Stimulated activated CD8-positive, alpha-beta memory T cell treated with anti-CD3 and anti-CD28 coated beads, Interleukin-4, amount 100 ng/mL, for 1 hour (primary cell): ENCODE data around the gene SEM1.
"Not testable (repeated sequence)": the region's sequence is repeated elsewhere in the genome, so short reads cannot be mapped to it uniquely, and the experiment has no call there.

ENCODE experiments used
- DNase-seq, 2 donors: peaks; one replicate each; pipeline ENCODE4 v3.0.0-alpha.2; 2020; ENCODE audit warnings: low read depth in 2 of 2, low spot score in 1 of 2

Gene SEM1

GRCh38 chr7:96665689-96666088, 44.0 kb downstream of the SEM1 start:
- no peak for DNase-seq

- DNase-seq = no peak
These were observed 44.9 kb downstream of the SEM1 start for GRCh38 chr7:96664793-96665192.

GRCh38 chr7:96663871-96664445, 45.7 kb downstream of the SEM1 start:
- no peak for DNase-seq

- no peak for DNase-seq
These were observed 46.2 kb downstream of the SEM1 start for GRCh38 chr7:96663457-96663856.

GRCh38 chr7:96662151-96662550, 47.5 kb downstream of the SEM1 start:
- not testable (repeated sequence) for DNase-seq

- DNase-seq = no peak
These were observed 51.6 kb downstream of the SEM1 start for GRCh38 chr7:96658022-96658412.

GRCh38 chr7:96657347-96658021, 52.2 kb downstream of the SEM1 start:
- DNase-seq = no peak

- no peak for DNase-seq
These were observed 53.7 kb downstream of the SEM1 start for GRCh38 chr7:96655956-96656355.

- no peak for DNase-seq
These were observed 54.9 kb downstream of the SEM1 start for GRCh38 chr7:96654630-96655188.

- DNase-seq = no peak
These were observed 59.7 kb downstream of the SEM1 start for GRCh38 chr7:96649981-96650380.

- no peak for DNase-seq
These were observed 60.9 kb downstream of the SEM1 start for GRCh38 chr7:96648784-96649183.

- DNase-seq = no peak
These were observed 61.9 kb downstream of the SEM1 start for GRCh38 chr7:96647733-96648132.

- no peak for DNase-seq
These were observed 64.6 kb downstream of the SEM1 start for GRCh38 chr7:96645084-96645483.

GRCh38 chr7:96643436-96643835, 66.2 kb downstream of the SEM1 start:
- not testable (repeated sequence) for DNase-seq

GRCh38 chr7:96640054-96640453, 69.6 kb downstream of the SEM1 start:
- DNase-seq = no peak
